GM21528 (cell line): Measurements from ENCODE around the gene VWA8.
"Not testable (repeated sequence)": the region's sequence is repeated elsewhere in the genome, so short reads cannot be mapped to it uniquely, and the experiment has no call there.

Experiments
- ATAC-seq: cut with Tn5 transposase; IDR thresholded peaks from one replicate; pipeline ENCODE4 v1.9.1; 2021; ENCODE audit warnings: mild to moderate bottlenecking, moderate library complexity; ENCODE audit not compliant: unreplicated experiment, low FRiP score

Gene VWA8

GRCh38 chr13:41862659-41863058 is 98.2 kb downstream of the VWA8 start:
- ATAC-seq: not testable (repeated sequence)

- no peak for ATAC-seq
Measured at GRCh38 chr13:41859565-41859964, 101.3 kb downstream of the VWA8 start.

GRCh38 chr13:41858780-41859179 is 102.1 kb downstream of the VWA8 start:
- no peak for ATAC-seq

DNA sequence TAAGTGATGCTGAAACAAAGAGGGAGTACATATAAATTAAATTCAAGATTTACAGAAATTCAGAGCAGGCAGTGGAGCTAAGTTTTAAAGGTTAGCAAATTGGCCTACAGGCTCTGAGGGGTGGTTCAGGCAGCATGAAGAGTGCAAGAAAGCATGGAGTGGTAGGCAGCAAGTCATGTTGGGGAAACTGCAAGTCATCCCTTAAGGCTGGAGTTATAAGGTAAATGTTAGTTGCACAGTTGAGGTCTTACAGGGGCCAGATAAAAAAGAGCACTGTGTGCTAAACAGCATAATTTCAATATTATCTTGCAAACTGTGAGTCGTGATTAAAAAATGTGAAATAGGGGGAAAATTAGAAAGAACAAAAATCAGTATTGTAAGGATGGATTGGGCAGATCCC is 106.2 kb downstream of the VWA8 start:
- no peak for ATAC-seq

DNA sequence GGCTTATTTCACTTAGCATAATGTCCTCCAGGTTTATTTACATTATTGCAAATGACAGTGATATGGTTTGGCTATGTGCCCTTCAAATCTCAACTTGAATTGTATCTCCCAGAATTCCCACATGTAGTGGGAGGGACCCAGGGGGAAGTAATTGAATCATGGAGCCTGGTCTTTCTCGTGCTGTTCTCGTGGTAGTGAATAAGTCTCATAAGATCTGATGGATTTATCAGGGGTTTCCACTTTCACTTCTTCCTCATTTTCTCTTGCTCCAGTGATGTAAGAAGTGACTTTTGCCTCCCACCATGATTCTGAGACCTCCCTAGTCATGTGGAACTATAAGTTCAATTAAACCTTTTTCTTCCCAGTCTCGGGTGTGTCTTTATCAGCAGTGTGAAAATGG is 109.6 kb downstream of the VWA8 start:
- ATAC-seq: no peak

GRCh38 chr13:41848435-41849255 is 112.3 kb downstream of the VWA8 start:
- no peak for ATAC-seq

GRCh38 chr13:41847216-41847615 is 113.7 kb downstream of the VWA8 start:
- ATAC-seq: no peak

GRCh38 chr13:41842036-41842620 is 118.8 kb downstream of the VWA8 start:
- ATAC-seq: no peak

GRCh38 chr13:41837629-41838028 is 123.3 kb downstream of the VWA8 start:
- no peak for ATAC-seq

DNA sequence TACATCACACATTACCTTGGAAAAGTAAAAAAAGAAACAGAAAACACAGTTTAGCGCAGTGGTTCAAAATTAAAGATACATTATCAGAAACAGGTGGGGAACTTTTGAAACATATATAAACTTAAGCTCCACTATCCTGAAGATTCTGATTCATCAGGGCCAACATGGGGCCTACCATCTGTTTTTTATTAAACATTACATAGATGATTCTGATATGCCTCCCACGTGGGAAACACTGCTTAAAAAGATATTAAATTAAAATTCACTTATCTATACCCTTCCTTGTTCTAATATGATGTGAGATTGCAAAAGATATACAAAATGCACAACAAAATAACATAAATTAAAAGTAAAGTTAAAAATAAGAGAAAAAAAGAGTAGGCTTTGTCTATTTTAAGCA is 125.0 kb downstream of the VWA8 start:
- no peak for ATAC-seq

- not testable (repeated sequence) for ATAC-seq
Measured at GRCh38 chr13:41834697-41835096, 126.2 kb downstream of the VWA8 start.

- no peak for ATAC-seq
Measured at GRCh38 chr13:41833831-41834230, 127.1 kb downstream of the VWA8 start.

DNA sequence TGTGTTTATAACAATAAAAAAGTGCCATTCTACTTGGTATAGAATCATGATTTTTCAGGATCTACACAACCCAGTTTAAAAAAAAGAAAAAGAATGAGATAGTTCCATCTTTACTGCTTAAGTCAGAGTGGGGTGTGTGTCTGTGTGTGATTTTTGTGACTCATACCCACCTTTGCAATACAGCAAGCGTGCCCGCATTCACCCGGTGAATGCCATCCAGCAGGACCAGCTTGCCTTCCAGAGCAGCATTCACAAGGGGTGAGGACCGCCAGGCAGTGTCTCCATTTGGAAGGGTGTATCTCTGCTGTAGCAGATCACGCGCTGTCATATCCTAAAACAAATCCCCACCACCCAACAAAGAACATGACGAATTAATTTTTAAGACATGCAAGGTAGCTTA is 127.7 kb downstream of the VWA8 start:
- no peak for ATAC-seq

DNA sequence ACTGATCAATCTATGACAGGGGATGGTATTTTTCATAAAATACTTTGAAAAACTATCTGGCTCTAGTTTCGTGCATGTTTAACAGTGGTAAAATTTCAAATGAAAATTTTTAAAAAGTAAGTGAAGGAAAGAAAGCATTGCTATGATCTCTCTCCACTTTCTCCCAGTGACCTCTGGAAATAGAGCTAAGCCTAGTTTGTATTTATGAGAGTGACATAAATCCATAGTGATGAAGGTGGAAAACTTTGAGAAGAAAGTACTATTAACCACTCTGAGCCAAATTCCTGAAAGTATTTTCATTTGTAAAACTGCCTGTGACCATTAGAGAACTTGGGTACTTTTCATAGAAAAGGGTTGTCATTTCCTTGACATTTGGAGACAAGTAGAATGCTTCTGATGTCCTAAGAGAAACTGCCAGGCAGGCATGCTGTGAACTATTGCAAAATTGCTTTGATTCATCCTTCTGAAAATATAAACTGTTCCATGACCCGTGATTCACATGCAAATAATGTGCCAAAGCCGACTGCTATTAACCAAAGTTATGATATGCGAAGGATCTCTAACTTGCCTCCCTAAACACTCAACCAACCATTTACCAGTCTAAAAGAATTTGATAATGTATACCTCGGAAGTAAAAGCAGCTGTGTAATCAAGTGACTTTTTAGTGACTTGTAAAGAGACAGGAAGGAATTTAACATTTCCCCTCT is 133.2 kb downstream of the VWA8 start:
- ATAC-seq: no peak

- ATAC-seq: no peak
Measured at GRCh38 chr13:41825691-41826090, 135.2 kb downstream of the VWA8 start.

DNA sequence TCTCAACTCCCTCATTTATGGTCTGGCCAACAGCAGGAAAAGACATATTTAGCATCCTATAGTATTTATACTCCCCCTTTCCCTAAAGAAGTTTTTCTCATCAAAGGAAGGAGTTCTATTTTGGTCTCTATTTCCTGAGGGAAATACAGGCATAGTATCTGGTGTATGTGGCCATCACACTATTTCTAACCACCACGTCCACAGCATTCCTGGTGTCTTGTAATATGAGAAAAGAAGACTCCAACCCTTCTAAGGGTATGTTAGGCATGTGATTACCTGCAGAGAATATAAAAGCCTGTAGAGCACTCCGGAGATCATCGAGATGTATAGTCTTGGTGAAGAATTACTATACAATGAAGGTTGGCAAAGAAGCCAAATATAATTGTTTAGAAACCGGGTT is 137.4 kb downstream of the VWA8 start:
- ATAC-seq: no peak

GRCh38 chr13:41822560-41822959 is 138.3 kb downstream of the VWA8 start:
- ATAC-seq: no peak

GRCh38 chr13:41821238-41821594 is 139.7 kb downstream of the VWA8 start:
- ATAC-seq: no peak

DNA sequence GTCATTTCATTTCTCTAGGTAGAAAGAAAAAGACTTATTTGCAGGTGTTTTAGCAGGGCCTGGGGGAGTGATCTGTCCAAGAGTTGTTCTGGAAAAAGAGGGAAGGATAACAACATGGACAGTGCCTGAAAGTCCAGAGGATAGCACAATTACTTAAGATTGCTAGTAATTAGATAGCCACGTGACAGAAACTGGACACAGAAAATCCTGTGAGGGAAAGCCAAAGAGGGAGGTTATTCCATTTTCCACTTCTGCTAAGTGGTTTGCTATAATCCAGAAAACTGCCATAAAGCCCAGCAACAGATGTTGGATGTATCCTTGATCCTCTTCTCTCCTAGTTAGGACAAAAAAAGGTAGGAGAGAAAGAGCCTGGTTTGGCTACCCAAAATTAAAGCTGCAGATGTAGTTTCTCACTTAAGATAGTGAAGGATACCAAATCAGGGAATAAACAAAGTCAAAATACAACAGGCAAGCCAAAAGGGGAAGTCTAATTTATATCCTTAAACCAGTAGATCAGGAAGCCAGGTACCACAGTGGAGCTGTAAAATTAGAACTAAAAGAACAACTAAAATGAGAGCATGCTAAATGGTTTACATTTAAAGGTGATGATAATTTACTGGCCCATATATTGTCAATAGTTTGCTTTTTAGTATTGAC is 140.2 kb downstream of the VWA8 start:
- no peak for ATAC-seq

GRCh38 chr13:41816057-41816456 is 144.9 kb downstream of the VWA8 start:
- no peak for ATAC-seq

GRCh38 chr13:41813426-41813825 is 147.5 kb downstream of the VWA8 start:
- no peak for ATAC-seq
